CD4-positive, alpha-beta T cell (primary cell): Measurements from ENCODE around the gene UMPS. TPM values are rescaled to one million over a fixed set of nuclear protein-coding genes. Genes with fewer than 3 reads are reported as not detected.

ENCODE experiments used
- ATAC-seq: fragments of 200-7000 bp; cut with Tn5 transposase; one replicate; pipeline ENCODE4 v1.10.0; 2022; ENCODE audit warnings: mild to moderate bottlenecking; ENCODE audit not compliant: poor library complexity
- CTCF ChIA-PET: fragments of 350-600 bp; sonication (Branson Sonifier 250); formaldehyde crosslinking; loops from one replicate; lab custom pipeline; 2021; ENCODE audit warnings: antibody characterized with exemption, inconsistent platforms; lab: Charles Lee
- POLR2A ChIA-PET: fragments of 350-600 bp; sonication (Branson Sonifier 250); formaldehyde crosslinking; loops from one replicate; lab custom pipeline; 2021; ENCODE audit warnings: antibody characterized with exemption, inconsistent platforms; lab: Charles Lee
- DNase-seq, 14 experiments: peaks; one replicate each; pipeline ENCODE4 v3.0.0-alpha.2; 2013 to 2020; ENCODE audit warnings: mixed read lengths in 2 of 14
- H3K27ac ChIP-seq, 2 donors: one replicate each; pipeline versions ENCODE4 v1.5.1 to v1.7.0; 2013; ENCODE audit warnings: low read length in 2 of 2, low read depth in 1 of 2, mild to moderate bottlenecking in 1 of 2
- H3K27me3 ChIP-seq, 2 experiments: 1 replicate in 1 of 2; 2 replicates in 1 of 2; pipeline versions ENCODE4 v1.6.1 to v1.7.0; 2013; ENCODE audit warnings: low read length in 2 of 2, control low read depth in 1 of 2, mild to moderate bottlenecking in 1 of 2, moderate library complexity in 1 of 2; ENCODE audit not compliant: insufficient read depth in 2 of 2, control insufficient read depth in 1 of 2
- H3K36me3 ChIP-seq: one replicate; pipeline ENCODE4 v1.6.1; 2013; ENCODE audit warnings: low read length, control low read depth; ENCODE audit not compliant: insufficient read depth
- H3K4me1 ChIP-seq: one replicate; pipeline ENCODE4 v1.6.1; 2013; ENCODE audit warnings: low read length, control low read depth; ENCODE audit not compliant: insufficient read depth
- H3K4me3 ChIP-seq: one replicate; pipeline ENCODE4 v1.5.1; 2013; ENCODE audit warnings: mild to moderate bottlenecking, low read length, moderate library complexity
- H3K9me3 ChIP-seq, 2 experiments: 1 replicate in 1 of 2; 2 replicates in 1 of 2; pipeline versions ENCODE4 v1.6.1 to v1.7.0; 2013; ENCODE audit warnings: low read length in 2 of 2, mild to moderate bottlenecking in 2 of 2, control low read depth in 1 of 2, moderate library complexity in 1 of 2; ENCODE audit not compliant: control insufficient read depth in 1 of 2, insufficient read depth in 1 of 2
- H3K27ac Mint-ChIP-seq: one replicate; pipeline ENCODE4 v1.8.0; 2020; ENCODE audit warnings: mixed read lengths
- H3K27me3 Mint-ChIP-seq: one replicate; pipeline ENCODE4 v1.8.0; 2021; ENCODE audit warnings: mixed read lengths
- H3K36me3 Mint-ChIP-seq: one replicate; pipeline ENCODE4 v1.8.0; 2021; ENCODE audit warnings: low read depth, mixed read lengths
- H3K4me1 Mint-ChIP-seq: one replicate; pipeline ENCODE4 v1.8.0; 2021; ENCODE audit warnings: low read depth, mixed read lengths
- H3K4me3 Mint-ChIP-seq: one replicate; pipeline ENCODE4 v1.8.0; 2020; ENCODE audit warnings: mild to moderate bottlenecking, mixed read lengths
- H3K9me3 Mint-ChIP-seq: one replicate; pipeline ENCODE4 v1.8.0; 2020; ENCODE audit warnings: mixed read lengths
- CTCF ChIP-seq: fragments of 200-600 bp; IDR thresholded peaks from one replicate; pipeline ENCODE4 v1.8.0; 2022; ENCODE audit warnings: antibody characterized with exemption, mild to moderate bottlenecking
- intact Hi-C, 2 experiments: fragments of 100-400 bp; cut with DNase I in 1 of 2; cut with micrococcal nuclease in 1 of 2; formaldehyde crosslinking; loops; one replicate each; pipeline versions ENCODE4 v1.15.1 to v1.9.0; 2023 to 2025; cut with DNase I, micrococcal nuclease
- total RNA-seq, 174 experiments: library from RNA in 2 of 174; stranded (reverse) in 2 of 174; gene quantifications; one replicate each; pipeline ENCODE4 v1.2.3 and lab custom pipeline; 2021 to 2026

The UMPS gene
- total RNA-seq, 2 experiments from 2014 or later, result 19.5 to 19.7 TPM

DNA sequence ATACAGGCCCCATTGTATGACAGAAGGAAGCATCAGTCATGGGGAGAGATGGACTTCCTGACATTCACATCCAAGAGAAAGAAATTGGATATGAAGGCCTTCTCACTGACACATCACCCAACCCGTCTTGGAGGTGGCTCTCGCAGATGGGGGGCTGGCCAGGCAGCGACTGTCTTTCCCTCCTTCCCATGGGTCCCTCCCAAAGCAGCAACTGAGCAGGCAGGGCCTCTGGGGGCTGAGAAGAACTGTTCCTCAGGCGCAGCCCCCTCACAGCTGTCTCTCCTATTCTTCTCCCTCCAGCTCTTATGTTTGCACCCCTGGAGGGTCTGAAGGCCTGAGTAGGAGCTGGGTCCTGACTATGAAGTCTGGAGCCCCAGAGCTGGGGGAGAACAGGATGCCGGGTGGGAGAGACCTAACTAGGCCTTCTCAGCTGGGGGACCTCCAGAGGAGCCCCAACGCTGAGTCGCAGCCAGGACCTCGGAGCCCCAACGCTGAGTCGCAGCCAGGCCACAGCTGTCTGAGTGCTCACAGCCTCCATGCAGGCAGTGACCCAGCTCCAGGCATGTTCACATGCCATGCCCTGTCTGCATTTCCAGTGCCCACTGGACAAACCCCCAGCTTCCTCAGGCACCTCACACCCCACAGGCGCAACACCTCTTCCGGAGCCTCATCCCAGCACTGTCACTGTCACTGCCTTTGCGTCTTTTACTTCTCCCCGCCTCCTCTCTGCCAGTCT, 29.6 kb downstream of the UMPS start:
- no peaks in the 10 kb centered on the region for H3K36me3 Mint-ChIP-seq
- intact Hi-C loops, result loop anchor here in 1 of 2 experiments (2.0 to 10.0 kb wide), 2 partner anchors 677 to 825 kb away; no protein-coding TSS in a partner anchor
- H3K27me3 ChIP-seq, result no peaks in the 10 kb centered on the region
- no peaks in the 10 kb centered on the region for H3K9me3 Mint-ChIP-seq
- no peak overlapping the region for H3K27ac ChIP-seq
- ChIA-PET POLR2A (interaction anchor here (1.4 to 1.7 kb wide), 3 partner anchors 11 to 141 kb away, joined by 5 to 9 read pairs (median 5); partner anchors contain the start of gene UMPS), CTCF (interaction anchor here (1.3 to 5.7 kb wide), 4 partner anchors 11 to 826 kb away, joined by 3 to 52 read pairs (median 12); no protein-coding TSS in a partner anchor)
- TF ChIP-seq CTCF, result no peak
- no peaks in the 10 kb centered on the region for H3K36me3 ChIP-seq
- H3K4me3 Mint-ChIP-seq, result no peak overlapping the region
- H3K9me3 ChIP-seq, result no peaks in the 10 kb centered on the region
- no peak for ATAC-seq
- H3K27ac Mint-ChIP-seq, result no peak overlapping the region
- no peak overlapping the region for H3K4me3 ChIP-seq
- H3K27me3 Mint-ChIP-seq, result no peaks in the 10 kb centered on the region
- H3K4me1 ChIP-seq, result peaks cover 6% of the 10 kb centered on the region
- DNase-seq, result no peak
- peaks cover 6% of the 10 kb centered on the region for H3K4me1 Mint-ChIP-seq

GRCh38 chr3:124760601-124761000, 30.3 kb downstream of the UMPS start:
- H3K4me1 ChIP-seq, result peaks cover 6% of the 10 kb centered on the region
- peaks cover 6% of the 10 kb centered on the region for H3K4me1 Mint-ChIP-seq
- POLR2A ChIA-PET, result interaction anchor here (0.6 to 1.7 kb wide), 4 partner anchors 11 to 141 kb away, joined by 3 to 9 read pairs (median 5); partner anchors contain the start of gene UMPS
- no peak overlapping the region for H3K4me3 ChIP-seq
- H3K4me3 Mint-ChIP-seq, result no peak overlapping the region
- TF ChIP-seq CTCF, result no peak
- H3K27me3 ChIP-seq, result no peaks in the 10 kb centered on the region
- H3K27ac ChIP-seq, result no peak overlapping the region
- H3K36me3 Mint-ChIP-seq, result no peaks in the 10 kb centered on the region
- intact Hi-C loops, result loop anchor here in 1 of 2 experiments (2.0 to 10.0 kb wide), 2 partner anchors 676 to 824 kb away; no protein-coding TSS in a partner anchor
- H3K27me3 Mint-ChIP-seq, result no peaks in the 10 kb centered on the region
- no peaks in the 10 kb centered on the region for H3K36me3 ChIP-seq
- no peaks in the 10 kb centered on the region for H3K9me3 Mint-ChIP-seq
- CTCF ChIA-PET, result interaction anchor here (0.6 to 5.7 kb wide), 22 partner anchors 11 to 838 kb away, joined by 3 to 52 read pairs (median 3); no protein-coding TSS in a partner anchor
- H3K9me3 ChIP-seq, result no peaks in the 10 kb centered on the region
- no peak for ATAC-seq
- no peak for DNase-seq
- no peak overlapping the region for H3K27ac Mint-ChIP-seq

DNA sequence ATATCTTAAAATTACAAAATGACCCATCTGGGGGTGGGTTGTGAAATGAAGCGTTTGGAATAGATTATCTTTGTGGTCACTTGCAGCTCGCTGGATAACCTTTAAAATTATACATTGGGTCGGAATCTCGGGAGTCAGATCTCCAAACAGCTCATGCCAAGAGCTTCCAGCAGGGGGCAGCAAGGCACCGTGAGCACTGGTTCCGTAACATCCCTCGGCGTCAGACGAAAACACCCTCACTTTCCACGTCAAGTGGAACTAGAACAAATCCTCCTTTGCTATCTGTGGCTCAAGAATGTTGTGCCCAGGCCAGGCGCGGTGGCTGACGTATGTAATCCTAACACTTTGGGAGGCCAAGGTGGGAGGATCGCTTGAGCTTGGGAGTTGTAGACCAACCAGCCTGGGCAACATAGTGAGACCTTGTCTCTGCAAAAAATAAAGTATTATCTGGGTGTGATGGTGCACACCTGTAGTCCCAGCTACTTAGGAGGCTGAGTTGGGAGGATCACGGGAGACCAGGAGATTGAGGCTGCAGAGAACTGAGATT, 31.1 kb downstream of the UMPS start:
- TF ChIP-seq CTCF, result peak; percentile 94
- DNase-seq, result peak; percentile 64 to 88 (median 74)
- ChIA-PET POLR2A (interaction anchor here (1.4 to 1.7 kb wide), 3 partner anchors 10 to 140 kb away, joined by 5 to 9 read pairs (median 5); partner anchors contain the start of gene UMPS), CTCF (interaction anchor here (0.6 to 5.7 kb wide), 22 partner anchors 10 to 837 kb away, joined by 3 to 52 read pairs (median 3); no protein-coding TSS in a partner anchor)
- peaks cover 6% of the 10 kb centered on the region for H3K4me1 ChIP-seq
- H3K36me3 Mint-ChIP-seq, result no peaks in the 10 kb centered on the region
- H3K9me3 ChIP-seq, result no peaks in the 10 kb centered on the region
- no peaks in the 10 kb centered on the region for H3K36me3 ChIP-seq
- intact Hi-C loops, result loop anchor here (1.0 to 10.0 kb wide), 5 partner anchors 140 to 824 kb away; no protein-coding TSS in a partner anchor
- H3K27me3 Mint-ChIP-seq, result no peaks in the 10 kb centered on the region
- H3K4me3 ChIP-seq, result peak overlapping the region; percentile 16
- peak; percentile 90 for ATAC-seq
- H3K27me3 ChIP-seq, result no peaks in the 10 kb centered on the region
- H3K4me1 Mint-ChIP-seq, result peaks cover 6% of the 10 kb centered on the region
- no peaks in the 10 kb centered on the region for H3K9me3 Mint-ChIP-seq
- peak overlapping the region; percentile 58 for H3K4me3 Mint-ChIP-seq
- no peak overlapping the region for H3K27ac Mint-ChIP-seq
- H3K27ac ChIP-seq, result no peak overlapping the region
